GM23338 (cell line): ENCODE data around the gene FREM3. TPM values are rescaled to one million over a fixed set of nuclear protein-coding genes. Genes with fewer than 3 reads are reported as not detected.

ENCODE experiments used
- ATAC-seq: fragments of 200-7000 bp; cut with Tn5 transposase; 3 replicates; pipeline ENCODE4 v1.9.1; 2020
- DNase-seq: peaks from one replicate; pipeline ENCODE4 v3.0.0-alpha.2; 2015; ENCODE audit warnings: low spot score
- H2AFZ ChIP-seq: fragments of 200-600 bp; sonication (generic); 2 replicates; pipeline ENCODE4 v1.8.0; 2016; ENCODE audit warnings: antibody characterized with exemption, mild to moderate bottlenecking, moderate library complexity
- H3F3A ChIP-seq: fragments of 200-600 bp; sonication (generic); replicated peaks from 2 replicates; pipeline ENCODE4 v1.8.0; 2017; ENCODE audit warnings: antibody characterized with exemption, mixed run types, low read depth
- H3K27ac ChIP-seq: fragments of 200-600 bp; sonication (generic); 2 replicates; pipeline ENCODE4 v1.6.1; 2016; ENCODE audit warnings: low read depth
- H3K27me3 ChIP-seq: fragments of 200-600 bp; sonication (generic); 2 replicates; pipeline ENCODE4 v1.8.0; 2016; ENCODE audit warnings: mild to moderate bottlenecking, mixed run types, moderate library complexity; ENCODE audit not compliant: insufficient read depth
- H3K36me3 ChIP-seq: fragments of 200-600 bp; sonication (generic); 2 replicates; pipeline ENCODE4 v1.8.0; 2016; ENCODE audit warnings: mild to moderate bottlenecking; ENCODE audit not compliant: insufficient read depth
- H3K4me1 ChIP-seq: fragments of 200-600 bp; sonication (generic); 2 replicates; pipeline ENCODE4 v1.8.0; 2016; ENCODE audit warnings: mild to moderate bottlenecking, moderate library complexity; ENCODE audit not compliant: insufficient read depth
- H3K4me2 ChIP-seq: fragments of 200-600 bp; sonication (generic); 2 replicates; pipeline ENCODE4 v1.7.1; 2017; ENCODE audit warnings: mixed run types
- H3K4me3 ChIP-seq: fragments of 200-600 bp; sonication (generic); 2 replicates; pipeline ENCODE4 v1.6.1; 2016; ENCODE audit warnings: mixed run types
- H3K79me2 ChIP-seq: fragments of 200-600 bp; sonication (generic); replicated peaks from 2 replicates; pipeline ENCODE4 v1.8.0; 2017; ENCODE audit warnings: mild to moderate bottlenecking; ENCODE audit not compliant: insufficient read depth
- H3K9me2 ChIP-seq: fragments of 200-600 bp; sonication (generic); 2 replicates; pipeline ENCODE4 v1.8.0; 2017; ENCODE audit not compliant: insufficient read depth
- H4K20me1 ChIP-seq: fragments of 200-600 bp; sonication (generic); replicated peaks from 2 replicates; pipeline ENCODE4 v1.8.0; 2017; ENCODE audit warnings: mild to moderate bottlenecking; ENCODE audit not compliant: insufficient read depth
- H3K27ac Mint-ChIP-seq: 2 replicates; pipeline ENCODE4 v1.8.0; 2020; ENCODE audit warnings: inconsistent platforms, mild to moderate bottlenecking, moderate library complexity, mixed read lengths
- H3K27me3 Mint-ChIP-seq: 3 replicates; pipeline ENCODE4 v1.8.0; 2022; ENCODE audit warnings: low read depth, mild to moderate bottlenecking, moderate library complexity, mixed read lengths, inconsistent platforms; ENCODE audit not compliant: insufficient read depth, poor library complexity
- H3K36me3 Mint-ChIP-seq: 3 replicates; pipeline ENCODE4 v1.8.0; 2021; ENCODE audit warnings: low read depth, mild to moderate bottlenecking, inconsistent platforms, moderate library complexity, mixed read lengths
- H3K4me1 Mint-ChIP-seq: 3 replicates; pipeline ENCODE4 v1.8.0; 2020; ENCODE audit warnings: mild to moderate bottlenecking, inconsistent platforms, mixed read lengths
- H3K4me3 Mint-ChIP-seq: 3 replicates; pipeline ENCODE4 v1.8.0; 2021; ENCODE audit warnings: moderate library complexity, mild to moderate bottlenecking, inconsistent platforms, mixed read lengths
- H3K9me3 Mint-ChIP-seq: 3 replicates; pipeline ENCODE4 v1.8.0; 2020; ENCODE audit warnings: moderate library complexity, mild to moderate bottlenecking, inconsistent platforms, mixed read lengths
- CREB1 ChIP-seq: fragments of 250-450 bp; sonication (Bioruptor Pico); IDR thresholded peaks from 2 replicates; pipeline ENCODE4 v1.5.0; 2020; ENCODE audit warnings: low read depth, mild to moderate bottlenecking, moderate library complexity
- CTCF ChIP-seq, 2 experiments: fragments of 200-600 bp in 1 of 2; sonication (generic) in 1 of 2; conservative IDR thresholded peaks; 2 replicates each; pipeline versions ENCODE4 v1.5.1 to v1.6.1; 2016 to 2017; ENCODE audit warnings: antibody characterized with exemption in 2 of 2, low read depth in 2 of 2, mild to moderate bottlenecking in 2 of 2, moderate library complexity in 1 of 2
- ETS1 ChIP-seq: IDR thresholded peaks from 2 replicates; pipeline ENCODE4 v1.6.1; 2016; ENCODE audit warnings: antibody characterized with exemption
- EZH2 ChIP-seq: fragments of 200-600 bp; sonication (generic); IDR thresholded peaks from one replicate; pipeline ENCODE4 v1.8.0; 2017; ENCODE audit warnings: antibody characterized with exemption, mild to moderate bottlenecking, low read depth; ENCODE audit not compliant: unreplicated experiment
- EZH2phosphoT487 ChIP-seq: fragments of 200-600 bp; sonication (generic); IDR thresholded peaks from one replicate; pipeline ENCODE4 v1.8.1; 2018; ENCODE audit warnings: antibody characterized with exemption; ENCODE audit not compliant: unreplicated experiment
- JUNB ChIP-seq: IDR thresholded peaks from one replicate; pipeline ENCODE4 v1.6.1; 2016; ENCODE audit warnings: antibody characterized with exemption; ENCODE audit not compliant: unreplicated experiment
- NANOG ChIP-seq: IDR thresholded peaks from 2 replicates; pipeline ENCODE4 v1.6.1; 2016; ENCODE audit warnings: antibody characterized with exemption, borderline replicate concordance
- POLR2AphosphoS5 ChIP-seq: IDR thresholded peaks from 2 replicates; pipeline ENCODE4 v1.6.1; 2016; ENCODE audit warnings: antibody characterized with exemption, low read depth
- REST ChIP-seq: IDR thresholded peaks from one replicate; pipeline ENCODE4 v1.6.1; 2018; ENCODE audit warnings: antibody characterized with exemption; ENCODE audit not compliant: unreplicated experiment
- STAT1 ChIP-seq: IDR thresholded peaks from one replicate; pipeline ENCODE4 v1.6.1; 2016; ENCODE audit warnings: antibody characterized with exemption; ENCODE audit not compliant: unreplicated experiment
- ZNF114 ChIP-seq: fragments of 250-450 bp; sonication (Bioruptor Pico); IDR thresholded peaks from 2 replicates; pipeline ENCODE4 v1.5.0; 2020; ENCODE audit warnings: mild to moderate bottlenecking, moderate library complexity
- ZNF331 ChIP-seq: fragments of 250-450 bp; sonication (Bioruptor Pico); IDR thresholded peaks from 2 replicates; pipeline ENCODE4 v1.5.0; 2020; ENCODE audit warnings: low read depth, mild to moderate bottlenecking, moderate library complexity
- ZNF462 ChIP-seq: fragments of 250-450 bp; sonication (Bioruptor Pico); IDR thresholded peaks from 2 replicates; pipeline ENCODE4 v1.5.0; 2020; ENCODE audit warnings: mild to moderate bottlenecking, moderate library complexity
- polyA plus RNA-seq: library from polyadenylated mRNA; unstranded; fragments of >200 nt; fragmentation: Nextera tagmentation; extraction: Ambion mirVana; gene quantifications from 2 replicates; pipeline ENCODE4 v1.2.1, GENCODE V29; 2016
- total RNA-seq: library from RNA; depleted of rRNA; stranded (reverse); fragments of >200 nt; shearing (Covaris generic); gene quantifications from 2 replicates; pipeline ENCODE4 v1.2.3, GENCODE V29; 2014

The FREM3 gene
- total and polyA plus RNA-seq, 2 experiments from 2014 or later, result 0.03 to 0.07 TPM

GRCh38 chr4:143554728-143555597, 145.5 kb downstream of the FREM3 start:
- peaks cover 12% of the 10 kb centered on the region for H3K27me3 Mint-ChIP-seq
- ATAC-seq (no peak), DNase-seq (no peak)
- H3K36me3 ChIP-seq, result peaks cover 12% of the 10 kb centered on the region; the same call in 1 of the 2 replicates
- TF ChIP-seq EZH2 (no peak), EZH2phosphoT487 (no peak), CREB1 (CRISPR knock-in tag) (no peak), STAT1 (no peak), NANOG (no peak), ZNF462 (CRISPR knock-in tag) (no peak), JUNB (no peak), ETS1 (no peak), ZNF331 (CRISPR knock-in tag) (no peak), POLR2AphosphoS5 (no peak), ZNF114 (CRISPR knock-in tag) (no peak), REST (no peak), CTCF (conservative IDR thresholded peaks at IDR 0.05; ENCODE audit: low read depth in 2 of 2) (no peak)
- peaks cover 27% of the 10 kb centered on the region; the same call in 2 of the 3 replicates for H3K36me3 Mint-ChIP-seq
- H3K27ac ChIP-seq, result no peak overlapping the region
- H3F3A ChIP-seq, result no peaks in the 10 kb centered on the region
- no peaks in the 10 kb centered on the region for H3K4me1 ChIP-seq
- 0 out of 2 replicates have a peak, but pooled peaks cover 6% of the 10 kb centered on the region for H3K79me2 ChIP-seq
- peaks cover 8% of the 10 kb centered on the region; the same call in 1 of the 3 replicates for H3K4me1 Mint-ChIP-seq
- H2AFZ ChIP-seq, result no peak overlapping the region
- no peak overlapping the region for H3K4me2 ChIP-seq
- H3K9me2 ChIP-seq, result no peaks in the 10 kb centered on the region
- peaks cover 9% of the 10 kb centered on the region; the same call in 1 of the 2 replicates for H4K20me1 ChIP-seq
- H3K9me3 Mint-ChIP-seq, result no peaks in the 10 kb centered on the region
- no peak overlapping the region for H3K27ac Mint-ChIP-seq
- 0 out of 2 replicates have a peak, but pooled peaks cover 2% of the 10 kb centered on the region for H3K27me3 ChIP-seq
- no peak overlapping the region for H3K4me3 Mint-ChIP-seq
- no peak overlapping the region for H3K4me3 ChIP-seq
